Measurements from ENCODE around the gene COPS9. TPM values are rescaled to one million over a fixed set of nuclear protein-coding genes. Genes with fewer than 3 reads are reported as not detected.

The COPS9 gene
- total RNA-seq, 3 donors from 2014 or later = 174 to 267 (median 250) TPM

- DNase-seq (ENCODE audit: low spot score in 2 of 2) = peak in 1 of 2 donors; percentile 41
These were observed 1.1 kb downstream of the COPS9 start for GRCh38 chr2:240134956-240135520.

GRCh38 chr2:240134466-240134865 is 1.6 kb downstream of the COPS9 start:
- no peak for DNase-seq (ENCODE audit: low spot score in 2 of 2)
- TF ChIP-seq POLR2A (IDR thresholded peaks at IDR 0.05) (no peak), CTCF (IDR thresholded peaks at IDR 0.05) (no peak), POLR2AphosphoS5 (IDR thresholded peaks at IDR 0.05) (no peak)
- Histone ChIP-seq H3K27ac (no peak overlapping the region), H3K4me3 (peak overlapping the region in 2 of 3 donors; percentile 90 to 100), H3K9me3 (no peaks in the 10 kb centered on the region), H3K27me3 (no peaks in the 10 kb centered on the region), H3K4me1 (peaks cover 4 to 14% of the 10 kb centered on the region in 2 donors), H3K36me3 (no peaks in the 10 kb centered on the region)
- intact Hi-C loops (cut with DNase I; ENCODE audit: low total_unique reads) = no loop called here

More at GRCh38 chr2:240134956-240135520, 1.1 kb downstream of the COPS9 start:
- H3K9me3 ChIP-seq = no peaks in the 10 kb centered on the region
- no peaks in the 10 kb centered on the region for H3K27me3 ChIP-seq
- H3K27ac ChIP-seq = peak overlapping the region in 1 of 2 donors; percentile 67
- H3K4me3 ChIP-seq = peak overlapping the region; percentile 90 to 100 (median 97)
- H3K4me1 ChIP-seq = peaks cover 4 to 14% of the 10 kb centered on the region in 2 donors
- intact Hi-C loops (cut with DNase I; ENCODE audit: low total_unique reads) = no loop called here
- no peaks in the 10 kb centered on the region for H3K36me3 ChIP-seq
- TF ChIP-seq POLR2A (IDR thresholded peaks at IDR 0.05) (no peak), CTCF (IDR thresholded peaks at IDR 0.05) (no peak), POLR2AphosphoS5 (IDR thresholded peaks at IDR 0.05) (no peak)

- Histone ChIP-seq H3K27me3 (no peaks in the 10 kb centered on the region), H3K9me3 (no peaks in the 10 kb centered on the region), H3K4me3 (no peak overlapping the region), H3K36me3 (no peaks in the 10 kb centered on the region), H3K4me1 (peaks cover 4 to 14% of the 10 kb centered on the region in 2 donors), H3K27ac (no peak overlapping the region)
- peak in 1 of 2 donors; percentile 33 for DNase-seq (ENCODE audit: low spot score in 2 of 2)
- intact Hi-C loops (cut with DNase I; ENCODE audit: low total_unique reads) = no loop called here
- no peak for TF ChIP-seq POLR2AphosphoS5 (IDR thresholded peaks at IDR 0.05)
- TF ChIP-seq POLR2A (IDR thresholded peaks at IDR 0.05) = no peak
- no peak for TF ChIP-seq CTCF (IDR thresholded peaks at IDR 0.05)
These were observed 2.7 kb downstream of the COPS9 start for GRCh38 chr2:240133401-240133800.

GRCh38 chr2:240132651-240132980 is 3.5 kb downstream of the COPS9 start:
- no peak overlapping the region for H3K27ac ChIP-seq
- H3K4me1 ChIP-seq = peaks cover 4 to 14% of the 10 kb centered on the region in 2 donors
- no peaks in the 10 kb centered on the region for H3K36me3 ChIP-seq
- H3K27me3 ChIP-seq = no peaks in the 10 kb centered on the region
- intact Hi-C loops (cut with DNase I; ENCODE audit: low total_unique reads) = no loop called here
- TF ChIP-seq POLR2AphosphoS5 (IDR thresholded peaks at IDR 0.05) = no peak
- TF ChIP-seq CTCF (IDR thresholded peaks at IDR 0.05) = no peak
- no peak for TF ChIP-seq POLR2A (IDR thresholded peaks at IDR 0.05)
- no peaks in the 10 kb centered on the region for H3K9me3 ChIP-seq
- no peak overlapping the region for H3K4me3 ChIP-seq
- DNase-seq (ENCODE audit: low spot score in 2 of 2) = no peak

- Histone ChIP-seq H3K36me3 (no peaks in the 10 kb centered on the region), H3K4me1 (peaks cover 4 to 14% of the 10 kb centered on the region in 2 donors), H3K9me3 (no peaks in the 10 kb centered on the region), H3K27me3 (no peaks in the 10 kb centered on the region), H3K4me3 (no peak overlapping the region), H3K27ac (no peak overlapping the region)
- DNase-seq (ENCODE audit: low spot score in 2 of 2) = peak in 1 of 2 donors; percentile 33
- TF ChIP-seq CTCF (IDR thresholded peaks at IDR 0.05) (no peak), POLR2AphosphoS5 (IDR thresholded peaks at IDR 0.05) (no peak), POLR2A (IDR thresholded peaks at IDR 0.05) (no peak)
- intact Hi-C loops (cut with DNase I; ENCODE audit: low total_unique reads) = no loop called here
These were observed 4.0 kb downstream of the COPS9 start for GRCh38 chr2:240131941-240132650.
